ENCODE results near the gene ZNF32. TPM values are rescaled to one million over a fixed set of nuclear protein-coding genes. Genes with fewer than 3 reads are reported as not detected.

ZNF32 gene
- total and polyA plus RNA-seq, 2 experiments from 2014 or later, result 42.6 to 57.9 TPM

DNA sequence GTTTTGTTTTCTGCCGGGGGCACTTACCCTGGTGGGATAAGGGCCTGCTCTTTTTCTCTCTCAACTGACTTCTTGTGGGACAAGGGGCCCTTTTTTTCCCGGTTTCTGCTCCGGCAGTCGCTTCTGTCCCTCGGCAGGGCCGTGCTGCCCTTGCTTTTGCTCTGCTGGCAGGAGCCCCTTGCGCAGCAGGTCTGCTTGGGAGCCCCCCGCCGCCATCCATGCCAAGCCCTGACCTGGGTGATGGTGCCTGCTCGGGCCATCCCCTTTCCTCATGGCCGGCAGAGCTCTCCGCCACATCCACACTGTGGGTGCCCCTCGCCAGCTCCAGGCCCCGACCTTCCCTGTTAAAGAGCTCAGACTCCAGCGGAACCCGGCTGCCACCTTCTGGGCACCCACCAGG, 47.0 kb upstream of the ZNF32 start:
- Histone ChIP-seq H4K20me1 (ENCODE audit: insufficient read depth, poor library complexity, severe bottlenecking) (no peaks in the 10 kb centered on the region), H3K36me3 (replicated peaks; ENCODE audit: insufficient read depth, low read depth) (no peaks in the 10 kb centered on the region), H3K27ac (no peak overlapping the region), H3K4me1 (ENCODE audit: insufficient read depth) (no peaks in the 10 kb centered on the region), H3K27me3 (peaks cover 10% of the 10 kb centered on the region), H3K4me3 (no peak overlapping the region), H2AFZ (no peak overlapping the region), H3K9me2 (replicated peaks; ENCODE audit: insufficient read depth) (no peaks in the 10 kb centered on the region), H3K9me3 (ENCODE audit: low read depth) (no peaks in the 10 kb centered on the region), H3K4me2 (no peak overlapping the region), H3K79me2 (no peaks in the 10 kb centered on the region)
- WGBS (ENCODE audit: low lambda C conversion rate, missing lambda C conversion rate), result 91% methylated on average over 16 of the region's 16 CpGs
- no peak for DNase-seq (ENCODE audit: low spot score)
- TF ChIP-seq CTCF (IDR thresholded peaks at IDR 0.05; ENCODE audit: poor library complexity) (no peak), EZH2phosphoT487 (IDR thresholded peaks at IDR 0.05; ENCODE audit: low read depth, severe bottlenecking, unreplicated experiment) (no peak)

- 88% methylated on average over 7 of the region's 8 CpGs for WGBS (ENCODE audit: low lambda C conversion rate, missing lambda C conversion rate)
Observed at GRCh38 chr10:43695321-43695720, 46.6 kb upstream of the ZNF32 start.

DNA sequence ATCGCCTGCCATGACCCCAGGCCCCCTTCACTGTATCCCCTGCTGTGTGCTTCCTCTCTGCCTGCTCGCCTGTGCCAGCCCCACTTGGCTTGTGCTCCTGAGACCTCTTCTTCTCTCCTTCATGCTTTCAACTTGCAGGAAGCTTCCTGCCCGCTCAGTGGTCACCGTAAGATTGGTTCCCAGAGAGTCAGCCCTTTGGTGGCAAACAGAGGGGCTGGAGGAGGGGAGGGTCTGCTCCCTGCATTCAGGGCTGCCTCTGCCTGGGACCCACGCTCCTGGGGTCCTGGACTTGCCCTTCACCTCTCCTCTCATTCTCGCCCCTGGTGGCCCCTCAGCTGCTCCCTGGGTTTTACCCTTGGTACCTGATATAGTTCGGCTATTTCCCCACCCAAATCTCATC, 45.8 kb upstream of the ZNF32 start:
- Histone ChIP-seq H3K9me3 (ENCODE audit: low read depth) (no peaks in the 10 kb centered on the region), H3K4me3 (no peak overlapping the region), H3K36me3 (replicated peaks; ENCODE audit: insufficient read depth, low read depth) (no peaks in the 10 kb centered on the region), H3K4me1 (ENCODE audit: insufficient read depth) (no peaks in the 10 kb centered on the region), H3K27me3 (peaks cover 10% of the 10 kb centered on the region), H4K20me1 (ENCODE audit: insufficient read depth, poor library complexity, severe bottlenecking) (no peaks in the 10 kb centered on the region), H3K27ac (no peak overlapping the region), H2AFZ (no peak overlapping the region), H3K9me2 (replicated peaks; ENCODE audit: insufficient read depth) (no peaks in the 10 kb centered on the region), H3K79me2 (no peaks in the 10 kb centered on the region), H3K4me2 (no peak overlapping the region)
- no peak for DNase-seq (ENCODE audit: low spot score)
- WGBS (ENCODE audit: low lambda C conversion rate, missing lambda C conversion rate), result 91% methylated on average over 7 of the region's 7 CpGs
- TF ChIP-seq EZH2 (IDR thresholded peaks at IDR 0.05; ENCODE audit: borderline replicate concordance) (no peak), EZH2phosphoT487 (IDR thresholded peaks at IDR 0.05; ENCODE audit: low read depth, severe bottlenecking, unreplicated experiment) (no peak), CTCF (IDR thresholded peaks at IDR 0.05; ENCODE audit: poor library complexity) (no peak)

More at GRCh38 chr10:43695321-43695720, 46.6 kb upstream of the ZNF32 start:
- Histone ChIP-seq H3K27me3 (peaks cover 10% of the 10 kb centered on the region), H3K79me2 (no peaks in the 10 kb centered on the region), H3K9me3 (ENCODE audit: low read depth) (no peaks in the 10 kb centered on the region), H3K4me3 (no peak overlapping the region), H4K20me1 (ENCODE audit: insufficient read depth, poor library complexity, severe bottlenecking) (no peaks in the 10 kb centered on the region), H3K36me3 (replicated peaks; ENCODE audit: insufficient read depth, low read depth) (no peaks in the 10 kb centered on the region), H2AFZ (no peak overlapping the region), H3K4me2 (no peak overlapping the region), H3K9me2 (replicated peaks; ENCODE audit: insufficient read depth) (no peaks in the 10 kb centered on the region), H3K27ac (no peak overlapping the region), H3K4me1 (ENCODE audit: insufficient read depth) (no peaks in the 10 kb centered on the region)
- no peak for DNase-seq (ENCODE audit: low spot score)
- TF ChIP-seq CTCF (IDR thresholded peaks at IDR 0.05; ENCODE audit: poor library complexity) (no peak), EZH2phosphoT487 (IDR thresholded peaks at IDR 0.05; ENCODE audit: low read depth, severe bottlenecking, unreplicated experiment) (no peak), EZH2 (IDR thresholded peaks at IDR 0.05; ENCODE audit: borderline replicate concordance) (no peak)

DNA sequence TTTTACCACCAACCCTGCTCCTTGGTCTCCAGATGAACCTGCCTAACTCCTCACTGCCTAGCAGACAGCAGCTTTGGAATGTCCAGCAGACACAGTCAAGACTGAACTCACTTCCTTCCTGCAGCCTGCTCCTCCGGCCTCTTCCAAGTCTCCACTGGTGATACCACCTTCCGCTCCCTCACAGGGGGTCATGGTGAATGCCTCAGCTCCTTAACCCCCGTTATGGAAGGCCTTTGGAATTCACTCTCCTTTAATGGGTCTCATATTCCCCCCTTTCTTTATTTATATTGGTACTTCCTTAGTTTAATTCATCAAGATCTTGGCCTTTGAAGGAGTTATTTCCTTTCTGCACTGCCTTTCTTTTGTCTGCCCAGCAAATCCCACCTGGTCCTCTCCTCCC, 44.9 kb upstream of the ZNF32 start:
- 63% methylated on average over 3 of the region's 3 CpGs for WGBS (ENCODE audit: low lambda C conversion rate, missing lambda C conversion rate)
- no peak overlapping the region for H3K4me3 ChIP-seq
- H3K9me3 ChIP-seq (ENCODE audit: low read depth), result no peaks in the 10 kb centered on the region
- no peaks in the 10 kb centered on the region for H3K36me3 ChIP-seq (replicated peaks; ENCODE audit: insufficient read depth, low read depth)
- H3K4me1 ChIP-seq (ENCODE audit: insufficient read depth), result no peaks in the 10 kb centered on the region
- DNase-seq (ENCODE audit: low spot score), result no peak
- no peak overlapping the region for H2AFZ ChIP-seq
- no peaks in the 10 kb centered on the region for H4K20me1 ChIP-seq (ENCODE audit: insufficient read depth, poor library complexity, severe bottlenecking)
- H3K4me2 ChIP-seq, result no peak overlapping the region
- H3K27me3 ChIP-seq, result peaks cover 10% of the 10 kb centered on the region
- no peak for TF ChIP-seq EZH2phosphoT487 (IDR thresholded peaks at IDR 0.05; ENCODE audit: low read depth, severe bottlenecking, unreplicated experiment)
- TF ChIP-seq EZH2 (IDR thresholded peaks at IDR 0.05; ENCODE audit: borderline replicate concordance), result no peak
- no peak for TF ChIP-seq CTCF (IDR thresholded peaks at IDR 0.05; ENCODE audit: poor library complexity)
- no peak overlapping the region for H3K27ac ChIP-seq
- no peaks in the 10 kb centered on the region for H3K79me2 ChIP-seq
- H3K9me2 ChIP-seq (replicated peaks; ENCODE audit: insufficient read depth), result no peaks in the 10 kb centered on the region
